Smooth muscle cell (in vitro differentiated cells): ENCODE data around the gene TLR5. TPM values are rescaled to one million over a fixed set of nuclear protein-coding genes. Genes with fewer than 3 reads are reported as not detected.

Experiments
- DNase-seq: peaks from one replicate; lab custom pipeline; 2025; ENCODE audit not compliant: unreplicated experiment; lab: John Stamatoyannopoulos, UW
- H2AFZ ChIP-seq: fragments of 200-600 bp; sonication (generic); 2 replicates; pipeline ENCODE4 v1.6.0; 2016; ENCODE audit warnings: antibody characterized with exemption, low read depth, mild to moderate bottlenecking
- H3F3A ChIP-seq: fragments of 200-600 bp; sonication (generic); 2 replicates; pipeline ENCODE4 v1.6.0; 2017; ENCODE audit warnings: antibody characterized with exemption, low read depth
- H3K27ac ChIP-seq: fragments of 200-600 bp; sonication (generic); 2 replicates; pipeline ENCODE4 v1.5.1; 2016; ENCODE audit warnings: low read depth, mild to moderate bottlenecking
- H3K27me3 ChIP-seq: fragments of 200-600 bp; sonication (generic); 2 replicates; pipeline ENCODE4 v1.6.1; 2016; ENCODE audit warnings: low read depth, mild to moderate bottlenecking
- H3K36me3 ChIP-seq: fragments of 200-600 bp; sonication (generic); 2 replicates; pipeline ENCODE4 v1.5.1; 2016; ENCODE audit warnings: low read depth
- H3K4me1 ChIP-seq: fragments of 200-600 bp; sonication (generic); 2 replicates; pipeline ENCODE4 v1.5.1; 2016; ENCODE audit warnings: low read depth
- H3K4me2 ChIP-seq: fragments of 200-600 bp; sonication (generic); 2 replicates; pipeline ENCODE4 v1.6.0; 2016; ENCODE audit warnings: mild to moderate bottlenecking
- H3K4me3 ChIP-seq: fragments of 200-600 bp; sonication (generic); 2 replicates; pipeline ENCODE4 v1.5.1; 2016; ENCODE audit warnings: mild to moderate bottlenecking
- H3K79me2 ChIP-seq: fragments of 200-600 bp; sonication (generic); 2 replicates; pipeline ENCODE4 v1.6.0; 2016; ENCODE audit warnings: low read depth, mild to moderate bottlenecking
- H3K9ac ChIP-seq: fragments of 200-600 bp; sonication (generic); 2 replicates; pipeline ENCODE4 v1.6.0; 2016; ENCODE audit warnings: low read depth
- H3K9me3 ChIP-seq: fragments of 200-600 bp; sonication (generic); replicated peaks from 2 replicates; pipeline ENCODE4 v1.5.1; 2016; ENCODE audit warnings: low read depth
- H4K20me1 ChIP-seq: fragments of 200-600 bp; sonication (generic); 2 replicates; pipeline ENCODE4 v1.6.0; 2016; ENCODE audit warnings: low read depth
- WGBS: methylation state at CpG from one replicate; pipeline ENCODE4 v1.1.7; 2016; ENCODE audit warnings: low lambda C conversion rate; 5-methylcytosine and 5-hydroxymethylcytosine counted together
- polyA plus RNA-seq: library from polyadenylated mRNA; unstranded; fragments of >200 nt; fragmentation: Nextera tagmentation; extraction: Ambion mirVana; gene quantifications from 2 replicates; pipeline ENCODE4 v1.2.1, GENCODE V29; 2016
- total RNA-seq: library from RNA; depleted of rRNA; stranded (reverse); fragments of >200 nt; gene quantifications from 2 replicates; pipeline ENCODE4 v1.2.3, GENCODE V29; 2014
- TF ChIP-seq, protein P1 (sequence below): fragments of 200-600 bp; sonication (generic); IDR thresholded peaks from 2 replicates; pipeline ENCODE4 v1.5.1; 2017; ENCODE audit warnings: borderline replicate concordance, mild to moderate bottlenecking, antibody characterized with exemption; ENCODE audit not compliant: insufficient read depth, poor library complexity, severe bottlenecking

Gene TLR5
- total and polyA plus RNA-seq, 2 experiments from 2014 or later = 1.0 to 2.7 TPM

- Histone ChIP-seq H3K4me2 (no peak overlapping the region), H3F3A (no peaks in the 10 kb centered on the region), H3K9ac (no peak overlapping the region), H3K9me3 (no peaks in the 10 kb centered on the region), H3K27me3 (no peaks in the 10 kb centered on the region), H3K36me3 (no peaks in the 10 kb centered on the region), H3K4me3 (no peak overlapping the region), H3K79me2 (no peaks in the 10 kb centered on the region), H3K4me1 (no peaks in the 10 kb centered on the region), H3K27ac (no peak overlapping the region), H2AFZ (no peak overlapping the region), H4K20me1 (no peaks in the 10 kb centered on the region)
- TF ChIP-seq, protein P1, sequence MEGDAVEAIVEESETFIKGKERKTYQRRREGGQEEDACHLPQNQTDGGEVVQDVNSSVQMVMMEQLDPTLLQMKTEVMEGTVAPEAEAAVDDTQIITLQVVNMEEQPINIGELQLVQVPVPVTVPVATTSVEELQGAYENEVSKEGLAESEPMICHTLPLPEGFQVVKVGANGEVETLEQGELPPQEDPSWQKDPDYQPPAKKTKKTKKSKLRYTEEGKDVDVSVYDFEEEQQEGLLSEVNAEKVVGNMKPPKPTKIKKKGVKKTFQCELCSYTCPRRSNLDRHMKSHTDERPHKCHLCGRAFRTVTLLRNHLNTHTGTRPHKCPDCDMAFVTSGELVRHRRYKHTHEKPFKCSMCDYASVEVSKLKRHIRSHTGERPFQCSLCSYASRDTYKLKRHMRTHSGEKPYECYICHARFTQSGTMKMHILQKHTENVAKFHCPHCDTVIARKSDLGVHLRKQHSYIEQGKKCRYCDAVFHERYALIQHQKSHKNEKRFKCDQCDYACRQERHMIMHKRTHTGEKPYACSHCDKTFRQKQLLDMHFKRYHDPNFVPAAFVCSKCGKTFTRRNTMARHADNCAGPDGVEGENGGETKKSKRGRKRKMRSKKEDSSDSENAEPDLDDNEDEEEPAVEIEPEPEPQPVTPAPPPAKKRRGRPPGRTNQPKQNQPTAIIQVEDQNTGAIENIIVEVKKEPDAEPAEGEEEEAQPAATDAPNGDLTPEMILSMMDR = no peak
- WGBS = 86% methylated on average over 5 of the region's 5 CpGs
- no peak for DNase-seq
These were observed 76.6 kb downstream of the TLR5 start for GRCh38 chr1:223066415-223066814.

GRCh38 chr1:223062177-223062576 is 80.9 kb downstream of the TLR5 start:
- H3K4me3 ChIP-seq = no peak overlapping the region

DNA sequence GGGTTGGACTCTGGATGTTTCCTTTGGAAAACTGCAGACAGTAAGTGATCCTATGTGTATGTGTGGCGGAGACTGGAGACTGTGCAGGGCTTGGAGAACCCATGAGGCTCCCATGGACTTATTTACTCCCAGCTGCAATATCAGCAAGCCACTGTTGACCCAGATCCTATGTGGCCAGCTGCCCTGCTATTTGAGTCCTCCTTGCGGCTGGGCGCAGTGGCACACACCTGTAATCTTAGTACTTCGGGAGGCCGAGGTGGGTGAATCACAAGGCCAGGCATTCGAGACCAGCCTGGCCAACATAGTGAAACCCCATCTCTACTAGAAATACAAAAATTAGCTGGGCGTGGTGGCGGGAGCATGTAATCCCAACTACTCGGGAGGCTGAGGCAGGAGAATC is 83.5 kb downstream of the TLR5 start:
- DNase-seq = no peak
- Histone ChIP-seq H3K4me1 (no peaks in the 10 kb centered on the region), H3K27me3 (no peaks in the 10 kb centered on the region)

More at GRCh38 chr1:223062177-223062576, 80.9 kb downstream of the TLR5 start:
- H3K4me2 ChIP-seq = no peak overlapping the region
- H3K9me3 ChIP-seq = no peaks in the 10 kb centered on the region
- H3K27ac ChIP-seq = no peak overlapping the region
- H3K79me2 ChIP-seq = no peaks in the 10 kb centered on the region
- 59% methylated on average over 3 of the region's 3 CpGs for WGBS
- no peaks in the 10 kb centered on the region for H3F3A ChIP-seq
- H3K27me3 ChIP-seq = no peaks in the 10 kb centered on the region
- no peak overlapping the region for H2AFZ ChIP-seq
- no peak for DNase-seq
- no peak overlapping the region for H3K9ac ChIP-seq
- no peaks in the 10 kb centered on the region for H3K36me3 ChIP-seq
- H3K4me1 ChIP-seq = no peaks in the 10 kb centered on the region
- H4K20me1 ChIP-seq = no peaks in the 10 kb centered on the region
- TF ChIP-seq, protein P1 = no peak

More for the DNA sequence above, 83.5 kb downstream of the TLR5 start:
- Histone ChIP-seq H3K9ac (no peak overlapping the region), H3F3A (no peaks in the 10 kb centered on the region), H3K4me3 (no peak overlapping the region), H3K79me2 (no peaks in the 10 kb centered on the region), H3K27ac (no peak overlapping the region), H3K36me3 (no peaks in the 10 kb centered on the region), H3K4me2 (no peak overlapping the region), H4K20me1 (no peaks in the 10 kb centered on the region), H3K9me3 (no peaks in the 10 kb centered on the region), H2AFZ (no peak overlapping the region)
- TF ChIP-seq, protein P1 = no peak
- 99% methylated on average over 9 of the region's 9 CpGs for WGBS

Other genes starting within 250 kb of the TLR5 start
- gene SUSD4, start 220.9 kb upstream of the TLR5 start, total RNA-seq = 4.5 and 6.1 TPM in 2 replicates
- 4.8 and 5.1 TPM in 2 replicates for gene SUSD4, start 220.9 kb upstream of the TLR5 start, polyA plus RNA-seq